Breast epithelium (tissue), 4 donors: ENCODE data around the gene USP17L18. TPM values are rescaled to one million over a fixed set of nuclear protein-coding genes. Genes with fewer than 3 reads are reported as not detected.
"Not testable (repeated sequence)": the region's sequence is repeated elsewhere in the genome, so short reads cannot be mapped to it uniquely, and the experiment has no call there.

Experiments
- DNase-seq, 2 donors: peaks; one replicate each; pipeline ENCODE4 v3.0.0-alpha.2; 2019; ENCODE audit warnings: low spot score in 2 of 2
- H3K27ac ChIP-seq, 2 donors: fragments of 200-600 bp; sonication (generic) in 1 of 2; one replicate each; pipeline ENCODE4 v1.5.1; 2016 to 2019; ENCODE audit warnings: mild to moderate bottlenecking in 1 of 2
- H3K27me3 ChIP-seq, 2 donors: fragments of 200-600 bp; sonication (generic) in 1 of 2; one replicate each; pipeline versions ENCODE4 v1.5.1 to v1.6.0; 2017 to 2019; ENCODE audit warnings: control low read depth in 1 of 2, mild to moderate bottlenecking in 1 of 2
- H3K36me3 ChIP-seq: fragments of 200-600 bp; one replicate; pipeline ENCODE4 v1.5.1; 2019
- H3K4me1 ChIP-seq, 2 donors: fragments of 200-600 bp; sonication (generic); one replicate each; pipeline ENCODE4 v1.5.1; 2016 to 2019; ENCODE audit warnings: control low read depth in 1 of 2
- H3K4me3 ChIP-seq, 3 donors: fragments of 200-600 bp; sonication (generic); 1 replicate in 2 of 3; 2 replicates in 1 of 3; pipeline ENCODE4 v1.5.1; 2016 to 2019; ENCODE audit warnings: mild to moderate bottlenecking in 3 of 3, moderate library complexity in 2 of 3
- H3K9me3 ChIP-seq, 2 donors: fragments of 200-600 bp; sonication (generic) in 1 of 2; one replicate each; pipeline ENCODE4 v1.5.1; 2016 to 2019; ENCODE audit warnings: control low read depth in 1 of 2
- intact Hi-C: fragments of 100-400 bp; cut with DNase I; formaldehyde crosslinking; loops from one replicate; pipeline ENCODE4 v1.15.1; 2023; ENCODE audit warnings: low total_unique reads
- total RNA-seq, 3 donors: library from RNA; depleted of rRNA; stranded (reverse); fragments of >200 nt; gene quantifications; one replicate each; pipeline ENCODE4 v1.1.0, GENCODE V29; 2016

The USP17L18 gene
- not detected for total RNA-seq

GRCh38 chr4:9247953-9248680, at the start of gene USP17L18:
Gene USP17L18 (plus strand): TSS chr4:9248630. CDS start chr4:9248630, 0 bp downstream.
- H3K36me3 ChIP-seq, H3K4me3 ChIP-seq, H3K9me3 ChIP-seq, intact Hi-C loops, H3K27me3 ChIP-seq, H3K4me1 ChIP-seq, H3K27ac ChIP-seq: not testable (repeated sequence)
- DNase-seq: peak; percentile 16 to 65

GRCh38 chr4:9210357-9210756, 38.1 kb upstream of the USP17L18 start, which contains the start of gene USP17L10:
Gene USP17L10 (plus strand): TSS chr4:9210657. CDS start chr4:9210657, 0 bp downstream.
- intact Hi-C loops, H3K27ac ChIP-seq, H3K36me3 ChIP-seq, H3K9me3 ChIP-seq, H3K4me1 ChIP-seq, H3K27me3 ChIP-seq, H3K4me3 ChIP-seq, DNase-seq: not testable (repeated sequence)

GRCh38 chr4:9214701-9215100, 33.7 kb upstream of the USP17L18 start:
- intact Hi-C loops, H3K27me3 ChIP-seq: not testable (repeated sequence)

GRCh38 chr4:9215105-9215504, 33.3 kb upstream of the USP17L18 start, which contains the start of gene USP17L11:
Gene USP17L11 (plus strand): TSS chr4:9215405. CDS start chr4:9215405, 0 bp downstream.
- H3K9me3 ChIP-seq, intact Hi-C loops, H3K27ac ChIP-seq, H3K4me3 ChIP-seq, DNase-seq, H3K27me3 ChIP-seq, H3K36me3 ChIP-seq, H3K4me1 ChIP-seq: not testable (repeated sequence)

More at GRCh38 chr4:9214701-9215100, 33.7 kb upstream of the USP17L18 start:
- not testable (repeated sequence) for DNase-seq, H3K36me3 ChIP-seq, H3K9me3 ChIP-seq, H3K4me3 ChIP-seq, H3K4me1 ChIP-seq, H3K27ac ChIP-seq

GRCh38 chr4:9219852-9220251, 28.6 kb upstream of the USP17L18 start, which contains the start of gene USP17L12:
Gene USP17L12 (plus strand): TSS chr4:9220152. CDS start chr4:9220152, 0 bp downstream.
- H3K9me3 ChIP-seq, H3K4me1 ChIP-seq, intact Hi-C loops, H3K4me3 ChIP-seq, H3K36me3 ChIP-seq, H3K27me3 ChIP-seq, DNase-seq, H3K27ac ChIP-seq: not testable (repeated sequence)

- H3K36me3 ChIP-seq, H3K27ac ChIP-seq, H3K9me3 ChIP-seq, intact Hi-C loops, H3K4me1 ChIP-seq, H3K27me3 ChIP-seq, DNase-seq, H3K4me3 ChIP-seq: not testable (repeated sequence)
These were observed 23.8 kb upstream of the USP17L18 start, which contains the start of gene USP17L13 for GRCh38 chr4:9224596-9224995. Gene USP17L13 (plus strand): TSS chr4:9224896. CDS start chr4:9224896, 0 bp downstream.

GRCh38 chr4:9230249-9230648, 18.2 kb upstream of the USP17L18 start:
- H3K36me3 ChIP-seq, H3K4me3 ChIP-seq, intact Hi-C loops, DNase-seq, H3K9me3 ChIP-seq, H3K27ac ChIP-seq, H3K4me1 ChIP-seq, H3K27me3 ChIP-seq: not testable (repeated sequence)

- H3K36me3 ChIP-seq, H3K27ac ChIP-seq, H3K4me1 ChIP-seq, H3K9me3 ChIP-seq, DNase-seq, intact Hi-C loops, H3K27me3 ChIP-seq, H3K4me3 ChIP-seq: not testable (repeated sequence)
These were observed 14.3 kb upstream of the USP17L18 start, which contains the start of gene USP17L15 for GRCh38 chr4:9234085-9234484. Gene USP17L15 (plus strand): TSS chr4:9234385. CDS start chr4:9234385, 0 bp downstream.

- DNase-seq: peak in 1 of 2 donors; percentile 55
- H3K36me3 ChIP-seq, intact Hi-C loops, H3K4me3 ChIP-seq, H3K27ac ChIP-seq, H3K9me3 ChIP-seq, H3K27me3 ChIP-seq, H3K4me1 ChIP-seq: not testable (repeated sequence)
These were observed 10.0 kb upstream of the USP17L18 start for GRCh38 chr4:9238461-9238860.

GRCh38 chr4:9243579-9243978, 4.9 kb upstream of the USP17L18 start, which contains the start of gene USP17L17:
Gene USP17L17 (plus strand): TSS chr4:9243879. CDS start chr4:9243879, 0 bp downstream.
- H3K4me1 ChIP-seq, DNase-seq, H3K36me3 ChIP-seq, H3K27ac ChIP-seq, intact Hi-C loops, H3K9me3 ChIP-seq, H3K4me3 ChIP-seq, H3K27me3 ChIP-seq: not testable (repeated sequence)

- H3K27me3 ChIP-seq, DNase-seq, intact Hi-C loops: not testable (repeated sequence)
These were observed 4.6 kb downstream of the USP17L18 start, which contains the start of gene USP17L19 for GRCh38 chr4:9253078-9253477. Gene USP17L19 (plus strand): TSS chr4:9253378. CDS start chr4:9253378, 0 bp downstream.

GRCh38 chr4:9257824-9258223, 9.4 kb downstream of the USP17L18 start, which contains the start of gene USP17L20:
Gene USP17L20 (plus strand): TSS chr4:9258124. CDS start chr4:9258124, 0 bp downstream.
- H3K36me3 ChIP-seq, DNase-seq, H3K27me3 ChIP-seq: not testable (repeated sequence)

More at GRCh38 chr4:9253078-9253477, 4.6 kb downstream of the USP17L18 start, which contains the start of gene USP17L19:
- not testable (repeated sequence) for H3K4me3 ChIP-seq, H3K27ac ChIP-seq, H3K4me1 ChIP-seq, H3K36me3 ChIP-seq, H3K9me3 ChIP-seq

GRCh38 chr4:9262572-9262971, 14.1 kb downstream of the USP17L18 start, which contains the start of gene USP17L21:
Gene USP17L21 (plus strand): TSS chr4:9262872. CDS start chr4:9262872, 0 bp downstream.
- DNase-seq, H3K36me3 ChIP-seq, H3K9me3 ChIP-seq, H3K27me3 ChIP-seq, H3K4me3 ChIP-seq, H3K4me1 ChIP-seq, intact Hi-C loops, H3K27ac ChIP-seq: not testable (repeated sequence)

More at GRCh38 chr4:9257824-9258223, 9.4 kb downstream of the USP17L18 start, which contains the start of gene USP17L20:
- H3K9me3 ChIP-seq, H3K4me1 ChIP-seq, intact Hi-C loops, H3K27ac ChIP-seq, H3K4me3 ChIP-seq: not testable (repeated sequence)
